Stimulated activated CD4-positive, alpha-beta T cell treated with anti-CD3 and anti-CD28 coated beads, TNF-alpha, amount 100 ng/mL, for 24 hours (primary cell): Measurements from ENCODE around the gene ALKBH8.
"Not testable (repeated sequence)": the region's sequence is repeated elsewhere in the genome, so short reads cannot be mapped to it uniquely, and the experiment has no call there.

Experiments used
- DNase-seq, 3 experiments: peaks; one replicate each; pipeline ENCODE4 v3.0.0-alpha.2; 2020; ENCODE audit warnings: low read depth in 3 of 3

The ALKBH8 gene

GRCh38 chr11:107508201-107508857 is 57.2 kb downstream of the ALKBH8 start:
- no peak for DNase-seq

- no peak for DNase-seq
Measured at GRCh38 chr11:107505647-107506225, 59.8 kb downstream of the ALKBH8 start.

- DNase-seq: no peak
Measured at GRCh38 chr11:107504981-107505380, 60.6 kb downstream of the ALKBH8 start.

GRCh38 chr11:107501713-107502112 is 63.8 kb downstream of the ALKBH8 start:
- no peak for DNase-seq

- not testable (repeated sequence) for DNase-seq
Measured at GRCh38 chr11:107497371-107497770, 68.2 kb downstream of the ALKBH8 start.

- no peak for DNase-seq
Measured at GRCh38 chr11:107496011-107496410, 69.5 kb downstream of the ALKBH8 start.

- no peak for DNase-seq
Measured at GRCh38 chr11:107494055-107494454, 71.5 kb downstream of the ALKBH8 start.

GRCh38 chr11:107493117-107493516 is 72.4 kb downstream of the ALKBH8 start:
- DNase-seq: no peak

- DNase-seq: no peak
Measured at GRCh38 chr11:107490836-107491235, 74.7 kb downstream of the ALKBH8 start.

- DNase-seq: no peak
Measured at GRCh38 chr11:107482234-107482633, 83.3 kb downstream of the ALKBH8 start.

- no peak for DNase-seq
Measured at GRCh38 chr11:107478922-107479321, 86.6 kb downstream of the ALKBH8 start.

GRCh38 chr11:107477820-107478219 is 87.7 kb downstream of the ALKBH8 start:
- DNase-seq: no peak

GRCh38 chr11:107473792-107474191 is 91.7 kb downstream of the ALKBH8 start:
- no peak for DNase-seq

- no peak for DNase-seq
Measured at GRCh38 chr11:107472966-107473365, 92.6 kb downstream of the ALKBH8 start.

GRCh38 chr11:107468596-107468995 is 96.9 kb downstream of the ALKBH8 start:
- no peak for DNase-seq

GRCh38 chr11:107467696-107468095 is 97.8 kb downstream of the ALKBH8 start:
- no peak for DNase-seq

- DNase-seq: not testable (repeated sequence)
Measured at GRCh38 chr11:107466275-107466866, 99.2 kb downstream of the ALKBH8 start.

GRCh38 chr11:107457558-107458271 is 107.8 kb downstream of the ALKBH8 start, which contains the start of gene CWF19L2:
CWF19L2 (minus strand) TSS chr11:107457825; CDS start chr11:107457816, 9 bp downstream.
- peak; percentile 76 to 83 (median 82) for DNase-seq

GRCh38 chr11:107457205-107457557 is 108.4 kb downstream of the ALKBH8 start:
- no peak for DNase-seq

- DNase-seq: no peak
Measured at GRCh38 chr11:107453594-107454286, 111.8 kb downstream of the ALKBH8 start.
